Endodermal cell (in vitro differentiated cells): ENCODE data around the gene DACH1. TPM values are rescaled to one million over a fixed set of nuclear protein-coding genes. Genes with fewer than 3 reads are reported as not detected.

Experiments
- DNase-seq: peaks from one replicate; pipeline ENCODE4 v3.0.0-alpha.2; 2017
- H3K27ac ChIP-seq: 2 replicates; pipeline ENCODE4 v1.5.1; 2013; ENCODE audit warnings: mild to moderate bottlenecking, low read depth, low read length, moderate library complexity
- H3K27me3 ChIP-seq: 2 replicates; pipeline ENCODE4 v1.6.1; 2013; ENCODE audit warnings: mild to moderate bottlenecking, low read length, moderate library complexity; ENCODE audit not compliant: insufficient read depth, control insufficient read depth, poor library complexity, severe bottlenecking
- H3K36me3 ChIP-seq: 2 replicates; pipeline ENCODE4 v1.7.0; 2013; ENCODE audit warnings: mild to moderate bottlenecking, low read length, moderate library complexity; ENCODE audit not compliant: control insufficient read depth, insufficient read depth
- H3K4me1 ChIP-seq: one replicate; pipeline ENCODE4 v1.7.0; 2013; ENCODE audit warnings: low read length; ENCODE audit not compliant: control insufficient read depth, insufficient read depth
- H3K4me3 ChIP-seq: 2 replicates; pipeline ENCODE4 v1.5.1; 2013; ENCODE audit warnings: mild to moderate bottlenecking, low read length, moderate library complexity
- H3K9ac ChIP-seq: 2 replicates; pipeline ENCODE4 v1.6.1; 2013; ENCODE audit warnings: mild to moderate bottlenecking, low read length, moderate library complexity; ENCODE audit not compliant: poor library complexity, severe bottlenecking; ENCODE audit errors: extremely low read depth
- H3K9me3 ChIP-seq: 2 replicates; pipeline ENCODE4 v1.6.1; 2013; ENCODE audit warnings: mild to moderate bottlenecking, low read length, moderate library complexity; ENCODE audit not compliant: control insufficient read depth
- H3K27ac Mint-ChIP-seq: 2 replicates; pipeline ENCODE4 v1.8.0; 2020; ENCODE audit warnings: mixed read lengths
- H3K27me3 Mint-ChIP-seq: 2 replicates; pipeline ENCODE4 v1.8.0; 2021; ENCODE audit warnings: mild to moderate bottlenecking, mixed read lengths; ENCODE audit not compliant: insufficient read depth
- H3K36me3 Mint-ChIP-seq: 2 replicates; pipeline ENCODE4 v1.8.0; 2020; ENCODE audit warnings: low read depth, mixed read lengths
- H3K4me1 Mint-ChIP-seq: 2 replicates; pipeline ENCODE4 v1.8.0; 2020; ENCODE audit warnings: mixed read lengths
- H3K4me3 Mint-ChIP-seq: 2 replicates; pipeline ENCODE4 v1.8.0; 2020; ENCODE audit warnings: mild to moderate bottlenecking, moderate library complexity, mixed read lengths
- H3K9me3 Mint-ChIP-seq: 2 replicates; pipeline ENCODE4 v1.8.0; 2020; ENCODE audit warnings: mild to moderate bottlenecking, mixed read lengths
- WGBS, 2 experiments: methylation state at CpG; one replicate each; pipeline versions ENCODE4 v1.1.5 to v1.1.7; 2013; ENCODE audit warnings: missing lambda C conversion rate in 2 of 2, mixed read lengths in 1 of 2; ENCODE audit not compliant: insufficient coverage in 1 of 2, insufficient read length in 1 of 2; 5-methylcytosine and 5-hydroxymethylcytosine counted together
- total RNA-seq, 2 donors: library from RNA; stranded (reverse); fragmentation: NEBNext Ultra II Directional in 1 of 2; extraction: Animal tissue kit (Norgen Biotek cat#: 25700) in 1 of 2; gene quantifications; 2 replicates in 1 of 2; 3 replicates in 1 of 2; pipeline ENCODE4 v1.2.1, GENCODE V29; 2021
- TF ChIP-seq, protein P1 (sequence below): fragments of 200-600 bp; sonication (generic); conservative IDR thresholded peaks from 2 replicates; pipeline ENCODE4 v1.5.0; 2021; ENCODE audit warnings: antibody characterized with exemption, mild to moderate bottlenecking

Gene DACH1
- total RNA-seq, 2 donors from 2014 or later = 0.81 to 1.2 TPM

DNA sequence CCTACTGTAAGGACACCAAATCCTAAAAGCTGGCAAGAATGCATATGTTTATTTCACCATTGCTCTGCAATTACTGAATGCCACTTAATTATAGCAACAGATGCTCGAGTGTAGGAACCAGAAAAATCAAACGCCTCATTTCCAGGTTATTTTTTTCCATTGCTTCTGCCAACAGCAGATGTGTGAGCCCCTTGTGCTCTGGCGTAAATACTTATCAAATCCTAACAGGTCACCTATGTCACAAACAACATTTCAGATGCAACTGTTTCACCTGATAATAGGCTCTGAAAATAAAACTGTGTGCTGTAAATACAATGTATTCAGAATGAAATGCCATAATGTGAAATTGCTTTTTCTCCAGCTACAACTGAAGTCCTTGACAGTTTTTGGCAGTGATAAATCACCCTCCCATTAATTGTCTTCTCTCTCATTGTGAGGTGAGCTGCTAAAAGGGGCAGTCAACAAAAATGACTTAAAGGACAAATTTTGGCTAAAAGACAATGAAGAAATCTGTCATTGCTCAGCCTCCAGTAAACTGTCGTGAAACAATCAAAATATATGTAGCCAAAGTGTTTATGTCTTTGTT is 344.0 kb downstream of the DACH1 start:
- Histone ChIP-seq H3K4me3 (no peak overlapping the region), H3K9ac (no peak overlapping the region), H3K27me3 (no peaks in the 10 kb centered on the region), H3K36me3 (no peaks in the 10 kb centered on the region), H3K4me1 (no peaks in the 10 kb centered on the region), H3K27ac (peak overlapping the region; percentile 62), H3K9me3 (no peaks in the 10 kb centered on the region)
- Mint-ChIP-seq H3K9me3 (no peaks in the 10 kb centered on the region), H3K36me3 (no peaks in the 10 kb centered on the region), H3K27ac (no peak overlapping the region), H3K27me3 (no peaks in the 10 kb centered on the region), H3K4me3 (no peak overlapping the region), H3K4me1 (no peaks in the 10 kb centered on the region)
- TF ChIP-seq, protein P1, sequence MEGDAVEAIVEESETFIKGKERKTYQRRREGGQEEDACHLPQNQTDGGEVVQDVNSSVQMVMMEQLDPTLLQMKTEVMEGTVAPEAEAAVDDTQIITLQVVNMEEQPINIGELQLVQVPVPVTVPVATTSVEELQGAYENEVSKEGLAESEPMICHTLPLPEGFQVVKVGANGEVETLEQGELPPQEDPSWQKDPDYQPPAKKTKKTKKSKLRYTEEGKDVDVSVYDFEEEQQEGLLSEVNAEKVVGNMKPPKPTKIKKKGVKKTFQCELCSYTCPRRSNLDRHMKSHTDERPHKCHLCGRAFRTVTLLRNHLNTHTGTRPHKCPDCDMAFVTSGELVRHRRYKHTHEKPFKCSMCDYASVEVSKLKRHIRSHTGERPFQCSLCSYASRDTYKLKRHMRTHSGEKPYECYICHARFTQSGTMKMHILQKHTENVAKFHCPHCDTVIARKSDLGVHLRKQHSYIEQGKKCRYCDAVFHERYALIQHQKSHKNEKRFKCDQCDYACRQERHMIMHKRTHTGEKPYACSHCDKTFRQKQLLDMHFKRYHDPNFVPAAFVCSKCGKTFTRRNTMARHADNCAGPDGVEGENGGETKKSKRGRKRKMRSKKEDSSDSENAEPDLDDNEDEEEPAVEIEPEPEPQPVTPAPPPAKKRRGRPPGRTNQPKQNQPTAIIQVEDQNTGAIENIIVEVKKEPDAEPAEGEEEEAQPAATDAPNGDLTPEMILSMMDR = no peak
- WGBS, 2 experiments = 89 to 91% methylated on average over 3 to 4 of the region's 4 CpGs
- DNase-seq = no peak

DNA sequence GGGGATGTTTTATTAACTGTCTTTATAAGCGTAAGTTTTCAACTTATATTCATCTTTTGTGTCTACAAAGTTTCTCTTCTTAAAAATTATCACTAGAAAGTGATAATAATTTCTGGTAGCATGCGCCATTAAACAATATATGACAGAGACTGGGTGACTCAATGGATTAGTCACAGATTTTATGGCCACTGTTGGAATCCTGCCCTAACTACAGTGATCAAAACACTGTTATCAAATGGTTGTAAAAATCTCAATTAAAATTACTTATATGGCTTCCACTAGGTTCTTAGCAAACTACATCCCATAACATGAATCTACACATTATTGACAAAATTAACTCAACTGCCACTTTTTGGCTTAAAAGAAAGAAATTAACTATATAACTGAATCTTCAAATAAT is 350.0 kb downstream of the DACH1 start:
- H3K9ac ChIP-seq = no peak overlapping the region
- Mint-ChIP-seq H3K9me3 (no peaks in the 10 kb centered on the region), H3K4me1 (no peaks in the 10 kb centered on the region), H3K27ac (no peak overlapping the region), H3K4me3 (no peak overlapping the region), H3K36me3 (no peaks in the 10 kb centered on the region), H3K27me3 (no peaks in the 10 kb centered on the region)
- TF ChIP-seq, protein P1 = no peak
- H3K9me3 ChIP-seq = no peaks in the 10 kb centered on the region
- H3K4me3 ChIP-seq = no peak overlapping the region
- DNase-seq = no peak
- no peaks in the 10 kb centered on the region for H3K27me3 ChIP-seq
- no peaks in the 10 kb centered on the region for H3K36me3 ChIP-seq
- no peaks in the 10 kb centered on the region for H3K4me1 ChIP-seq
- 94% methylated on average over 1 of the region's 2 CpGs; no CpG with 5 or more reads in 1 of the 2 experiments for WGBS, 2 experiments
- H3K27ac ChIP-seq = no peak overlapping the region

DNA sequence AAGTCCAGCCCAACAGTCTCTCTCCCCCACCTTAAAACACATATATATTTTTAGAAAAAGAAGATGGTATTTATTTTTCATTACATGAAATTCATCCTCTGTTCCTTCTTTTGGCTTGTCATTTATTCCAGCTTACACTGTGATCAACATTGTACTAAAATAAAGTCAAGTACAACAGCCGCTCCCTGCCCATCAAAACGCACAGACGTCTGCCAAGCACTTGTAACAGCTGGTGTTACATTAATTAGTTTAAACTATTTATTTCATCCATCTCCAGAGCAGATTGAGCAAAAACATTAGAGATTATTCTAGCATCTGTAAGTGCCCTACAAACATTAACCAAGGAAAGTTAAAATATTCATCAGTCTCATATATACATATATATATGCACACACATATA is 350.5 kb downstream of the DACH1 start:
- H3K4me1 ChIP-seq = no peaks in the 10 kb centered on the region
- H3K27ac Mint-ChIP-seq = no peak overlapping the region
- TF ChIP-seq, protein P1 = no peak
- no peak overlapping the region for H3K4me3 Mint-ChIP-seq
- H3K36me3 ChIP-seq = no peaks in the 10 kb centered on the region
- H3K27ac ChIP-seq = no peak overlapping the region
- H3K4me1 Mint-ChIP-seq = no peaks in the 10 kb centered on the region
- no peak overlapping the region for H3K9ac ChIP-seq
- 94% methylated on average over 3 of the region's 3 CpGs; no CpG with 5 or more reads in 1 of the 2 experiments for WGBS, 2 experiments
- H3K9me3 Mint-ChIP-seq = no peaks in the 10 kb centered on the region
- no peaks in the 10 kb centered on the region for H3K36me3 Mint-ChIP-seq
- DNase-seq = no peak
- no peaks in the 10 kb centered on the region for H3K9me3 ChIP-seq
- no peaks in the 10 kb centered on the region for H3K27me3 Mint-ChIP-seq
- H3K27me3 ChIP-seq = no peaks in the 10 kb centered on the region
- H3K4me3 ChIP-seq = no peak overlapping the region
